HG02763 (cell line): ENCODE data around the gene TSHZ1.
"Not testable (repeated sequence)": the region's sequence is repeated elsewhere in the genome, so short reads cannot be mapped to it uniquely, and the experiment has no call there.

ENCODE experiments used
- ATAC-seq: cut with Tn5 transposase; IDR thresholded peaks from one replicate; pipeline ENCODE4 v1.9.1; 2021; ENCODE audit warnings: mild to moderate bottlenecking, moderate library complexity; ENCODE audit not compliant: unreplicated experiment

Gene TSHZ1

DNA sequence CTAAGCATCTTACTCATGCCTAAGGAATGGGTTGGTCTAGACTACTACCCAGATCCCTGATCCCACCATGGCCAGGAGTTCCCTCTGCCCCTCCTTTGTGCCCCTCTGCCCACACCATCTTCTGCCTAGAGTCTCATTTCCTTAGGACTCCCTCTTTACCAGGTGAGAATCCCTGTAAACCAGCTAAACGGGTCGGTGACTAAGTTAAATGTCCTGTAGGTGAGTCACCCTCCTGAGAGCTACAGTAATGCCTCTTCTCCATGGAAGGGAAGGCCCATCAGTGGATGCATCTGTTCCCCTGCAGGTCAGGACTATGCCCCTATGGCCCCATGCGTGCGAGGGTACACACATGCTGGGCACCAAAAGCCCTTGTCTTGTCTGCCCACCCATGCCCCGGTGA is 27.1 kb upstream of the TSHZ1 start:
- no peak for ATAC-seq

DNA sequence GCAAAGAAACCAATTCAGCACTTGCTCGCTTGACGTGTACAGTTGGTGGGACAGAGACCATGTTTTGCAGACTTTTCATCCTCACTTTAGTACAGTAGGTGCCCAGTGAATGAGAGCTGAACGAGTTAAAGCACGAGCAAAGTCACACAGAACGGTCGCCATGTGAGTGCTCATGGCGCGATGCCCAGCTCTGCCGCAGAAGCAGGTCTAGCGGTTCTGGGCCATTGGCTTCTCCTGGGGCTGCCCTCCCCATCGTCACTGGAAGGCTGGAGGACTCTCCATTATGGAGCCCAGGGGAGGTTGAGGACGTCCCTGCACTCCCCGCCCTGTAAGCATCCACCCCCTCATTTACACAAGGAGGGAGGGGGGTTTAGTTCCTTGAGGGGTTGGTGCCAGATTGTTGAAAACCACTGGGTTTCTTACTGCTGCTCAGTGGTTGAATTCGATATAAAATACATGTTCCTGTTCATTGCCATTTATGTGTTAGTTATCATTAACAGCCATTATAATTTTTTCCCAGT is 26.6 kb upstream of the TSHZ1 start:
- ATAC-seq: no peak

DNA sequence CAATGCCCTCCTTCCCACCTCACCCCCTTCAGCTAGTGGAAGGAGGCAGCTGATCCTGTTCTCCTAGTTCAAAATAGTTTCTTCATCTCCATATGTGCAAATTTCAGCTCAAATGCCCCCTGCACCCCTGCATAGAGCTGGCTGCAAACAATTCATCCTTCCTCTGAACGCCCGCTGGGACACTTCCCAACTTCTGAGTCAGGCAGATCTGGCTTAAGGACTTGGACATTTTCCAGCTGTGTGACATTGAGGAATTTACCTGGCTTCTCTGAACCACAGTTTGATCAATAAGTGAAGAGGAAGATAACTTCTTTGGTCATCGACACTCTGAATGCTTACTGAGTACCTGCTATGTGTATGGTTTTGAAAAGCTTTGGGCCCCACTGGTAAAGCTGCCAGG is 25.1 kb upstream of the TSHZ1 start:
- no peak for ATAC-seq

DNA sequence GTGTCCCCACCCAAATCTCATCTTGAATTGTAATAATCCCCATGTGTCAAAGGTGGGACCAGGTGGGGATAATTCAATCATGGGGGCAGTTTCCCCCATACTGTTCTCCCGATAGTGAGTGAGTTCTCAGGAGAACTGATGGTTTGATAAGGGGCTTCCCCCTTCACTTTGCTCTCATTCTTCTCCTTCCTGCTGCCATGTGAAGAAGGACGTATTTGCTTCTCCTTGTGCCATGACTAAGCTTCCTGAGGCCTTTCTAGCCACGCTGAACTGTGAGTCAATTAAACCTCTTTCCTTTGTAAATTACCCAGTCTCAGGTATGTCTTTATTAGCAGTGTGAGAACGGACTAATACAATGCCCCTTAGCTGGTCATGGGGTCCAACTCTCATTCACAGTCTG is 22.9 kb upstream of the TSHZ1 start:
- not testable (repeated sequence) for ATAC-seq

DNA sequence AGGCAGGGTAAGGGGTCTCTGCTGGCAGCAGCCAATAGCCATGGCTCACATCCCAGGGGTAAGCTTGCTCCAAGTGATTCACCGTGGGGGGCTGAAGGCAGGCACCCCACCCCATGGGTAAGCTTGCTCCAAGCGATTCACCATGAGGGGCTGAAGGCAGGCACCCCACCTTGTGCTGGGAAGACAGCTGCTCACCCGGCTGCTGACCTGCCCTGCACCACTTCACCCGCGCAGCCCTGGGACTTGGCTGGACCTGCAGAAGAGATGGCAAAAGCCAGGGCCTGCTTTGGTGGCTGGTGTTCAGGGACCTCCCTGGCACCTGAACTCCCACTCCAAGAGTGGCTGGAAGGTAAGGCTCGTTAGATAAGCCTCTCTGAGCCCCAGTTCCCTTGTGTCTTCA is 20.9 kb upstream of the TSHZ1 start:
- no peak for ATAC-seq

DNA sequence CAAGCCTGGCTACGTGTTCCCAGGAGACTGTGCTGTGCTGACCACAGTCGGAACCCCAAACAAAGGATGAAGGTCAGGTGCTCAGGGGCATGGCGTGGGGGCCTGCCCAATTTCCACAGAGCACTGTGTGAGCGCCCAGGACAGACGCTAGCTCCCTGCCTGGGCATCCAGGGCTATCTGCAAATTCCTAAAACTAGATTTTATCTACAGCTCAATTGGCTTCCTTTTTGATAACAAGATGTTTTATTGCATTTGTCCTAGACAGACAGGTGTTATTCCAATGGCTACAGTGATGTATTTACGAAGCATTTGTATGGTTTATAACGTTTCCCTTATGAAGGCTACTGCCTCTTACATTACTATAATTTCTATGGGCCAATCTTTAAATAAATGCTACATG is 17.7 kb upstream of the TSHZ1 start:
- no peak for ATAC-seq

DNA sequence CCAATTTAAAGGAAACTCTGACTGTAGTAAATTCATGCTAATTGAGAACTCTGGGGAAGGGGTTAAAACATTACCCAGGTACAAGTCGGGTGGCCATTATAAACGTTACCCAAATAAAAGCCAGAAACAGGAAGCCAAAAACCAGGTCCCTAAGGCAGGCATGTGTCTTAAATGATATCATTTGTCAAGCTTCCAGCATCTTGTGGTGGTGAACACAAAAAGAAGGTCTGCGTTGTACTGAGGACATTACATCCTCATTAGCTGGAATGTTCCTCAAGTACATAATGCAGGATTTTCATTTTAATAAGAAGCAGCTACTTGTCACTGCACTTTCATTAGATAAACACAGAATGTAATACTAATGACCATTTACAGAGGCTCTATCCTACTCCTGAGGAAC is 12.6 kb upstream of the TSHZ1 start:
- ATAC-seq: no peak

DNA sequence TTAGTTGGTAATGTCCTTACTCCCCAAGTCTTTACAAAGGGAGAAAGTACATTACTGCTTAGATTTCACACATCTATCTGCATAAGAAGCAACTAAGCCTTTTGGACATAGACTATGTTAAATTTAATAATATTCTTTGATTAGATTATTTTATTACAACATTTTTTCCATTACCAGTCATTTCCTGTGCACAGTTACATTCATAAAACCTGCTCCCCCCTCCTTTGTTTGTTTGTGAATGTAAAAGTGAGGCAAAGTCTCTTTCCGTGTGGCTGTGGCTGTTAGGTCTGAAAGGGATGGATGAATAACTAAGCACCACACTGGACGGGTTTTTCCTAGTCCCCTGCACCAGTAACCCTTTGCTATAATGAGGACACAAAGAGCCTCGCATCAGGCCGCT is 11.3 kb upstream of the TSHZ1 start:
- no peak for ATAC-seq

DNA sequence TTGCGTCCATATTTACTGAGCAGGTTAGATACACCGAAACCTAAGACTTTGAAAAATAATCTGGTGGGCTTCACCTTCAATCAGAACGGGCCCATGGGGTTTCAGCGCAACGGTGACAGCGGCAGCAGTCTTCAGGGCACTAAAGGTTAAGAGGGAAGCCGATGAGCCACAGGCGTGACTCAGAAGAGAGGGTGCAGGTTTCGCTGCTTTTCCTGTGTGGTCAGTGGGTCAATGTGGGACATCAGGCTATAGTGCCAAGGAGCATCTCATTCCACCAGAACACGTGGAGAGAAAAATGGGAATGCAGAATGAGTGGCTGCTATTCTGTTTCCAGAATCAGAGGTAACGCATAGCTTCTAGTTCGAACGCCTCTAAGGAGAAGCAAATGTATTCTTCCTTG is 10.5 kb upstream of the TSHZ1 start:
- no peak for ATAC-seq

DNA sequence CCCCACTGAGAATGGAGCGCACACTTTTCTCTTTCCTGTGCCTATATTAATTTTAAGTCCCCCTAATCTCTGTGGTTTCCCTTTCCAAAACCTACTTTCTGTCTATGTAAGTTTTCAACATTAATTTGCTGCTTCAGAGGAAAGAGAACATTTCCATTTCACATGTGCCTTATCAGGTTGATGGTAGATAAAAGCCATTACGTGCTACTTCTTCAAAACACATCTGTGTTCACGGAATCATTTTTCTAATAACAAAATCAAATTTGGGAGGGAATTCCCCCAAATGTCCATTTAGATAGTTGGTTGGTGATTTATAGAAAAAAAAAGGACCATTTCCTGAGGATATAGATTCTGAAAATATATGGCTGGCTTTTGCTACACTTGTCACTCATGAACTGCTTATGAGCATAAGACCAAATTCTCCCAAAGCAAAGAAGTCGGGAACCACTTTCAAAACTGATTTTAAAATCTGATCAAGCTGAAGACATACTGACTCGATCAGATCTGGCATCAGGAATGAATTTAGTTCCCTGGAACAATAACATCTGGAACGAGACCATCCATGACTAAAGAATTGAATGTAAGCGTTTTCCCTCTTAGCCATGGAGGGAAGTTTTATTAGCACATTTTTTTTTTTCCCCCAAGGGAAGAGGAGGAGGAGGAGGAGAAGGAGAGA is 9.9 kb upstream of the TSHZ1 start:
- no peak for ATAC-seq

DNA sequence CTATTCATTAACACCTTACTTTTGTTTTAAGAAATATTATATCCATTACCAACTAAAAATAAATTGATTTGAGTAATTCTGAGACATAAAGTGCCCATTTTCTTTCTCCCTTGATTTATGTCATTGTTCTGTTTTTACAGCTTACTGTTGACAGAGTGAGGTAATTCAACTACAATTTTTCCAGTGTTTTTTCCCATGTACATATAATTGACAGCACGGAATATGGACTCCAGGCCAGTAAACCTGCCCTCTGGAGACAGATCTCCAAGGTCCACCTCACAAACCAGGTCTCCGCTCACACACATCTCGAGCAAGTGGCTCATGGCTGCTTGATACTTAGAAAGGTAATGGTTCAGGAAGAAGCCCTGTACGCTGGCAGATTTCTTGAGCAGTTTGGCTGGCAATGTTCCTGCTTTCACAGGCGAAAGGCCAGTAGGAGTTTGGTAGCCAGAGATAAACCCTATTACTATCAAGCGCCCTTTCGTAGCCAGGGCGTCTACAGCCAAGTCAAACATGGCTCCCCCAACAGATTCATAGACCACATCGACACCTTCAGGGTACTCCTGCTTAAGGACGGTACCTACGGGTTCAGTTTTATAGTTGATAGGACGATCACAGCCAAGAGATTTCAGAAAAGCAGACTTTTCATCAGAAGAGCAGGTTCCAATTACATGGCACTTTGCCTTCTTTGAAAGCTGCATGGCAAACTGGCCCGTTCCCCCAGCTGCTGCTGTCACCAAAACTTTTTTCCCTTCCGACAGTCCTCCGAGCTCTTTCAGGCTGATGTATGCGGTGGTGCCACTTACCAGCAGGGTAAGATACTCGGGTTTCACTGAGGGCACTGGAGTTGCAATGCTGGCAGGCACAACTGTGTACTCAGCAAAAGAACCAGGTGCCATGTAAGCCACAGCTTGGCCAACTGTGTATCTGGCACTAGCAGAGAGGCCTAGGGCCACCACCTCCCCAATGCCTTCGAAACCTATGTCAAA is 9.0 kb upstream of the TSHZ1 start:
- ATAC-seq: no peak

DNA sequence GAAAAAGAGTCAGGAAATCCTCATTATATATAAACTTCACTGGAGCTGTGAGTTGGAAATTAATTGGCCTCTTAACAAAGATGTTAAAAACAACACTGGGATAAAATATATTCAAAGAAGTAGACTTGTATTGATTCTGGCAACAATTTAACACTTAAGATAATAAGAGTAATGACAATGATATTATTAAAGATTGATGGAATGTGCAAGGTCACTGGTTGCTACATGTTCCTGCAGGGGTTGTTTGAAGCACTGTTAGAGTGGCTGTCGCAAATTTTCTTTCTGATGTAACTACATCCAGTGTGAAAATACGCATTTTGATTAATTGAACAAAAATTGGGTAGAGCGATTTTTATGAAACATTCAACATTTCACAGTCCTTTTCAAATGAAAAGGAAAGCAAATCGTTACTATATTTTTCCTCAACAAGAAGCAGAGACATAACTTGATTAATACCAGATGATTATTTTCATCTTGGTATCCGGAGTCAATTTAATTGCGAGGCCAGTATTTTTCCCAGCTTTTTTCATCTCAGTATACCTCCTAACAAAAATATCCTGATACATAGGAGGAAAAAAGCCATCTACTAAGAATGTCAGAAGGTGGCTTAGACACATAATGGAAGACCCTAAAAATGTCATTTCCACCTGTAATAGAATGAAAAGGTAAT is 7.8 kb upstream of the TSHZ1 start:
- ATAC-seq: no peak

DNA sequence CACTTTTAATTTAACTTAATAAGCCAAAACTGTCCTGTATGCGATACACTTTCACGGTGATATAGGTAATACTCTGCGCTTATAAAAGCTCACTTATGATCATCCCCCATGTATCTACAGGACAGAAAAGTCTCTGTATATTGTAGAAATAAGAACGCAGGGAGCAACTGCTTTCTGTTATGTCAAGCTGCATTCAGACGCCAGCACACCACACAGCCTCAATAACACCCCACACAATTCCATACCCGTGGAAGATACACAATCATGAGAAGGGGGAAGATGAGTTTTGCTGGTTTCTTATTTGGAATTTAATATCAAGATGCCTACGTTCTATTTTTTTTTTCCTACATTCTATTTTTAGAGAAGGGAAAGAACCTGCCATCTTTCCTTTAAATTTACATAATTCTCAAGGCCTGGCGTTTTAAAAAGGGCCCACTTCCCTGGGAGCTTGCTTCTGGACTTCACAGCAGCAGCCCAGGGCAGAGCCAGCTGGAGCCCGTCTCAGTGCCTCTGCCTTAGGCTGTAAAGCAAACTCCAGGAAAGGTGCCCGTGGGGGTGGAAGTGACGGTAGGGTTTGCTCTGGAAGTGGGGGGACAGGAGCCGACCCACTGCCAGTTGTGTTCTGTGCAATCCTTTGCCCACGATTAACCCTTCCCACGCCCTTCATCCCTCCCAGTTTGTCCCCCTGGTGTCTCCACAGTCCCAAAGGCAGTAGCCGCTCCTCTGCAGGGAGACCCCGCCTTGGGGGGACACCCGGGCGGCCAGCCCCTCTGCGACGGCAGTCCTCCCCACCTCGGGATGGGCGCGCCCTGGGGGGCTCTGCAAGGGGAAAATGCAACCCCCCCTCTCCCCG is 7.0 kb upstream of the TSHZ1 start:
- no peak for ATAC-seq

DNA sequence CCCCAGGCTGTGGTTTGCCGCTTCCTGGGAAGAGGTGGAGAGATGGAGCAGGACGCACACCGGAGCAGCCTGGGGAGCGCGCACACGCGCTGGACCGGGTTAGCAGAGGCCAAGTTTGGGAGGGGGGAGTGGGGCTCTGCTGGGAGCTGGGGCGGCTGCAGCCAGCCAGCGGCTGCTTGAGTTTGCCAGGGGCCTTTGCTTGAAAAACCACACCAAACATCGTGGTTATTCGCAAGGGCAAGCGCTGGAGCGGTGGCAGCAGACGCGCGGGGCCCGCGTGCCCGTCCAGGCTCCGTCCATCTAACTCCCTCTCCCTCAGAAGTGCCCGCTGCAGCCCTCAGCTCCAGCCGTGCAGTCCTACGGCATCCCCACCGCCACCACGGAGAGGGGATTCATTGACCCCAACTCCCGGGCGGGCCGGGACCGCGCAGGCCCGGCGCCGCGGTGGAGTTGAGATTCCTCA is 6.3 kb upstream of the TSHZ1 start:
- no peak for ATAC-seq

DNA sequence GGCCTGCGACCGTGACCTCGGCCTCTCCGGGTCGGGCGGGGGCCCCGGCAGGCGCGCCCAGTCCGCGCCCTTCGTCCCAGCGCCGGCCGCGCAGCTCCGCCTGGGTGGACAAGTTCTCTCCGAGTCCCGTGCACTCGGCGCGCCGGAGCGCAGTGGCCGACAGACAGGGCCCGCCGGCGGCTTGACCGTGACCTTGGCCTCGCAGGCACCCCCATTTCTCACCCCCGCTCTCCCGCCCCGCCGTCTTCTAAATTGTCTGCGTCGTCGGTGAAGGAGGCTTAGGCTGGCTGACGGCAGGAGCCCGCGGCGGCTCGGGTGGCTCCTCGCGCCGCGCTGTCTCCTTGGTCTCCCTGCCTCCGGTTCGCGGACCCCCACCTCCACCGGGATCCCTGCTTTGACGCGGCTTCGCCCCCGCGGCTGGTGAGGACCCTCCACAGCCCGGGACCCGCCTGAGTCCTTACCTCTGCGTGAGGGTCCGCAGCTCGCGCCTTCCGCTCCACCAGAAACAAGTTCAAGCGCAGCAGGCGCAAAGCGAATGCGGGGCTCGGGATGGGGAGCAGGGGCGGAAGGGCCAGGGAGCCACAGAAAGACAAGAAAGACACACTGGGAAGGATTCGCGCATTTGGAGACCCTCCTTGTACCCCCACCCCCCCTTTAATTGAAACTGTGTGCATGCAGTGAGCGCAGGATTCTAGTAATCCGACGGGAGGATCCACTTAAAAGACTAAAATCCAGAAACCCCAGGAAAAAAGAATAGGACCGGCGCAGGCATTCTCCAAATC is 5.7 kb upstream of the TSHZ1 start:
- no peak for ATAC-seq

DNA sequence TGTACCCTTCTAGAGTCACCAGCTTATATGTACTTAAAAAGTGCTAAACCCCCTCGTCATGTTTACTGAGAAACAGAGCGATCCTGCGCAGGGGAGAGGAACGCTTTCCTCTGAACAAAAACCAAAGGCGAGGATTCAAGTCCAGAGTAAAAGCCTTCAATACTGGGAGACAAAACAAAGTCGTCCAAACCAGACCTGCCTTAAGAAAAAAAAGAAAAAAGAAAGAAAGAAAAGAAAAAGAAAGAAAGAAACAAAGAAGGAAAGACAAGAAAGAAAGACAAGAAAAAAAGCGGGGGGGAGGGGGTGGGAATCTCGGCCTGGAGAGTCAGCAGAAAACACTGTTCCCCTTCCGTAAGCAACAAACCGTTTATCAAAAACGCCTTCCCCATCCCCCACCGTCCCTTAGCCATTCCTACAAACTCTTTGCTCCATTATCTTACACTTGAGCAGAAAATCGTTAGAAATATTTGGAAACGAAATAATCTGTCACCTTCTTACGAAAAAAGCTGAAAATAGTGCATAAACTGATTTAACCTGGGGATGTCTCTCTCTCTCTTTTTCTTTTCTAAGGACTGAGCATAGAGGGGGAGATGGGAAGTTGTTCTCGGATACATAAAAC is 5.0 kb upstream of the TSHZ1 start:
- ATAC-seq: no peak

DNA sequence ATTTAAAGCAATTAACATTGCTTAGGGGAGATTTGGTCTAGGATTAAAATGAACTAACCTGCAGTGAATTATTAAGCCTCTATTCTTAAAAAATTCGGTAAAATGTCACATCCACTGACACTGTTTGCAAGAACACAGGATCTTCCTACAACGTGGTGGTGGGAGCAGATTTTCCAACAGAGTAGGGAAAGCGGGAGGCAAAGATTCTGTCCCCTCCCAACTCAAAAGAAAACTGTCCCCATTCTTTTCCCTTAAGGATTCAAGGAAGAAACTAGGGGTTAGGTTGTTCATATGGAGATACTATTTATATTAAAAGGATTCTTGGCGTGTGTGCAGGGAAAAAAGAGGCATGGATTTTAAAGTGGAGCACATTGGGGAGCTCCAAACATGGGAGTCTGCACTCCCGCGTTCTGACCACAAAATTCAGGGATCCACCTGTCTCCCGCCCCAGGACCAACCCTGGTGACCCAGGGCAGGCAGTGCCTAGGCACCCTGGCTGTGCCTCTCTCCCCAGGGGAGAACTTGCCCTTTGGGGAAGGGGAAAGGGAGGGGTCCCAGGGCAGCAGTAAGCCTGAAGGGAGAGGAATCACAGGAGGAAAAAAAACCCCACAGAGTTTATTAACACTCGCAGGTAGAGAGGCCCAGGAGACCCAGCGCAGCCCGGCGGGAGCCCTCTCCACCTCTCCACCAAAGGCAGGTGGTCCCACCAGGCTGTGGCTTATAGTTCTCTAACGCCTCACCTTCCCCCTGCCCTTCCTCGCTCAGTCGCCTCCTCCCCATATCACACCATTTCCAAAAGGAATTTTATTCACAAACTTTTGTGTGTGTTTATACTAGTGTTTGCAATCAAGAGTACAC is 3.9 kb upstream of the TSHZ1 start:
- ATAC-seq: no peak
